HCT116 (cell line): ENCODE measurements around the gene CAMSAP3.

Experiments
- CTCF ChIP-seq, 3 experiments: fragments of 200-600 bp in 1 of 3; sonication (generic) in 1 of 3; IDR thresholded peaks in 2 of 3; conservative IDR thresholded peaks in 1 of 3; 2 replicates each; pipeline ENCODE4 v1.5.1; 2012 to 2017; ENCODE audit warnings: low read depth in 2 of 3, low read length in 2 of 3, antibody characterized with exemption in 1 of 3, borderline replicate concordance in 1 of 3, control low read depth in 1 of 3, mild to moderate bottlenecking in 1 of 3, mixed read lengths in 1 of 3, mixed run types in 1 of 3, moderate library complexity in 1 of 3; ENCODE audit not compliant: insufficient read depth in 1 of 3
- JUND ChIP-seq: IDR thresholded peaks from 2 replicates; pipeline ENCODE4 v1.6.1; 2012
- MAX ChIP-seq: IDR thresholded peaks from 2 replicates; pipeline ENCODE4 v1.6.1; 2012
- POLR2A ChIP-seq: IDR thresholded peaks from 2 replicates; pipeline ENCODE4 v1.7.0; 2011; ENCODE audit warnings: borderline replicate concordance; ENCODE audit not compliant: insufficient read depth, insufficient read length; ENCODE audit errors: extremely low read depth
- RAD21 ChIP-seq: IDR thresholded peaks from 2 replicates; pipeline ENCODE4 v1.6.1; 2012; ENCODE audit warnings: low read depth, mild to moderate bottlenecking
- SIN3A ChIP-seq: IDR thresholded peaks from 2 replicates; pipeline ENCODE4 v1.6.1; 2012; ENCODE audit warnings: low read depth
- SP1 ChIP-seq: IDR thresholded peaks from 2 replicates; pipeline ENCODE4 v1.6.1; 2012; ENCODE audit warnings: low read depth

DNA sequence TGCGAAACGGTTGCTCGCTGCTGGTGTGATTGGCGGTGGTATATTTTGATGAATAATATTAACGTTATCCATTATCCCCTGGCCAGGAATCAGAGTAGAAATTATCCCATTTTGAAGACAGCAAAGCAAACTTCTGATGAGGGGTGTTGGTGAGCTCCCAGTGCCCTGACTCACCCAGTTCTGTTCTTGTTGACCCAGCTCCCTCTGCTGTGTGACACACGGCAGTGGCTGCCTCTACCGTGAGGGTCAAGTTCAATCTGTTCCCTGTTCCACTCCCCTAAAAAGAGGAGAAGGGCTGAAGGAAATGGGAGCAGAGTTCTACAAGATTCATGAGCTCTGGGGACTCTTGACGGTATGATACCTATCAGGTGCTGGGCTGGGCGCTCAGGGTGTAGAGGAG lies 2.0 kb downstream of the CAMSAP3 start:
- TF ChIP-seq SP1 (no peak), CTCF (IDR thresholded peaks at IDR 0.05 in 2 of 3, conservative IDR thresholded peaks at IDR 0.05 in 1 of 3; ENCODE audit: borderline replicate concordance in 1 of 3, insufficient read depth in 1 of 3, low read depth in 2 of 3, low read length in 2 of 3) (no peak), MAX (no peak), JUND (no peak), SIN3A (no peak), POLR2A (no peak), RAD21 (no peak)
